HG02840 (cell line): ENCODE results near the gene IMMP2L.
A peak's percentile ranks its signal among the peaks of the same experiment; 100 is the strongest.

ENCODE experiments used
- ATAC-seq: cut with Tn5 transposase; IDR thresholded peaks from one replicate; pipeline ENCODE4 v1.9.1; 2021; ENCODE audit warnings: mild to moderate bottlenecking, moderate library complexity, moderate number of reproducible peaks; ENCODE audit not compliant: unreplicated experiment, low FRiP score

IMMP2L gene

DNA sequence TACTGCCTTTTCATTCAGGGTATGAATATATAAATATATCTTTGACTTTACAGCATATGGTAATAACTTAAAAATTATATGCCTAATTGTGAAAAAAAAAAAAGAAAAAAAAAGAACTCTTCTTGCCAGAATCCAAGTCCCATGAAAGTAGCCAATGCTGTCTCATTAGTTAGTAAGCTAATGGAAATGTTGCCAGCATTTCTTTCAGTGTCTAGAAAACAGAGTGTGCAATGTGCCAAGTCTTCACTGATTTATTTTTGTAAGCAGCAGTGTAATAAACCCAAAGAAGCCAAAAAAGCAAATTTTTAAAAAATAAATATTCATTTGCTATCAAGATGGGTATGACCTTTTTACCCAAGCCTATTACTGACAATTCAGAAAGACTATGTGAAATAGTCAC, 502.5 kb downstream of the IMMP2L start:
- ATAC-seq, result no peak

DNA sequence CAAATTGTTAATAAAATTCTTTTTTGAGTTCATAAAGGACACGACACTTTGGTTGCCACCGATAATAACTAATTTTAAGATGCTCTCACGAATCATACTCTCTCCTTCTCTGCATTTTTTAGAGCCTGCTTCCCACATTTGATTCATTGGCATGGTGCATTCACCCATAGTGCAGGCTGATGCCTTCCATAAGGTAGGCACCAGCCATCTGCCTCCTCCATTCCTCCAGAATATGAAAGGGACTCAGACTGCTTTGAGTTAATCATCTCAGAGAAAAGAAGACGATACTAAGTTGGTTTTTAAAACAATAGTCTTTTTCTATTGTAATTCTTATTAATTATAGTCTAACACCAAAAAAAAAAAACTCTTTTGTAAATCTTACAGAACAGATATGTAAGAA, 505.2 kb downstream of the IMMP2L start:
- ATAC-seq, result no peak

- no peak for ATAC-seq
These were observed 505.9 kb downstream of the IMMP2L start for GRCh38 chr7:111056371-111056770.

- no peak for ATAC-seq
These were observed 509.3 kb downstream of the IMMP2L start for GRCh38 chr7:111053035-111053434.

GRCh38 chr7:111051832-111052231, 510.5 kb downstream of the IMMP2L start:
- no peak for ATAC-seq

DNA sequence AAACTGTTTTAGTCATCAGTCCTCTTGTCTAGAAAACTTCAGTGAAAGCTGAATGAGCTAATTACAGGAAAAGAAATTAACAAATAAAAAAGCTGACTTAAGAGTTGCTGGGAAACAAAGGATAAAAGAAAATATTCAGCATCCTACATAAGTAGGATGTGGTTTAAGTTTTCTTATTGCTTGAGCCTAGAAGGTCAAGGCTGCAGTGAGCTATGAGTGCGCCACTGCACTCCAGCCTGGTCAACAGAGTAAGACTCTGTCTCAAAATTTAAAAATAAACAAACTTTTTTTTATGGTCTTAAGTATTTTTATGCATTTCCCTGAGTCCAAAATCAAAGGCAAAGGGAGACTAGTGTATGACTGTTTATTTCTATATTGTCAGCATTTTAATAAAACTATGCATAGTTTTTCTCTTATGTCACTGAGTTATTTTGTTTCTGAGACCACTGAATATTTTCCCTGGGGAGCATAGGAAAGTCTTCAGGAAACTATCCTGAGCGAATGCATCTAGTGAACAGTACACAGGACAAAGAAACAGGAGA, 511.3 kb downstream of the IMMP2L start:
- ATAC-seq, result no peak

DNA sequence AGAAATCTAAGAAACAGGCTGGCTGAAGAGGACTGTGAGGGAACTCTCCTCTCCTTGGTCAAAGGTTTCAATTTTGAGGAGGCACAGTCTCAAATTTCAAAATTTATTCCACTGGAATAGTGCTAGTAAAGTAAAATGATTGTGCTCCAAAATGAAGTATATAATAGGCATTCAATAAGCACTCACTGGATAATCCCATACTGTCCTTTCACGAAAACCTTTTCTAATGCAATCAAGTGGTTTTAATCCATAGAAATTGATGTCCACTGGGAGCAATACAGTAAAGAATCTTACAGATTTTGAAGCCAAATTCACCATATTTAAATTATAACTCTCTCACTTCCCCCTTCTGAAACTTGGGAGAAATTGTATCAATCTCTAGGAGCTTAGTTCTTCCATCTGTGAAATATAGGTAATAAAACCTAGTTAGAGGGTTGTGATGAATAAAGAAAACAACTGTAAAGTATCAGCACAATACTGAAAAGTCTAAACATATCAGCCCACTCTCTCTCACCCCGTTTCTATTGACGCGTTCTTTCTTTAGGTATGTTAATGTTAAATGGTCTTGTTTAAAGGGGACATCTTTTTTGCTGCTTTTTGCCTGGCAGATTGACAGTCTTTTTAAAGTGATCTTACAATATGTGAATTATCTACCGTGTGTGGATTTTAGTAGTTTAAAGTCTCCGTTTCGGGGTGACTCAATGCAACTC, 512.2 kb downstream of the IMMP2L start:
- no peak for ATAC-seq

- ATAC-seq, result no peak
These were observed 514.7 kb downstream of the IMMP2L start for GRCh38 chr7:111047595-111047994.

GRCh38 chr7:111045449-111045848, 516.8 kb downstream of the IMMP2L start:
- no peak for ATAC-seq

DNA sequence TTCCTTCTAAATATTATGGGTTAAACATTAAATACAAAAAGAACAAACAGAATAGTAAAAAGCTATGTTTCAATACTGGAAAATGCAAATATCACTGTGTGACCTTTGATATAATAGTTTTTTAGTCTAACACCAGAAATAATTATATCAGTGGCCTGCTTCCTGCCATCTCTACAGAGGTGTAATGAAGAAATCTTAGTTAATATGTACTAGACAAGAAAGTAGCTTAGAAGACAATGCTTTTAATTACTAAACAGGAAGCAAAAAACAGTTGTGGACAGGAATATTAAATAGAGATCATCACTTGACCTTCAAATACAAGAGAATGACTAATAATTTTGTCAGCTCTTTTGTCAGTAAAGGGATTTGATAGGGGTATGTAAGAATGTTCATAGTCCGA, 518.7 kb downstream of the IMMP2L start:
- peak; percentile 87 for ATAC-seq

DNA sequence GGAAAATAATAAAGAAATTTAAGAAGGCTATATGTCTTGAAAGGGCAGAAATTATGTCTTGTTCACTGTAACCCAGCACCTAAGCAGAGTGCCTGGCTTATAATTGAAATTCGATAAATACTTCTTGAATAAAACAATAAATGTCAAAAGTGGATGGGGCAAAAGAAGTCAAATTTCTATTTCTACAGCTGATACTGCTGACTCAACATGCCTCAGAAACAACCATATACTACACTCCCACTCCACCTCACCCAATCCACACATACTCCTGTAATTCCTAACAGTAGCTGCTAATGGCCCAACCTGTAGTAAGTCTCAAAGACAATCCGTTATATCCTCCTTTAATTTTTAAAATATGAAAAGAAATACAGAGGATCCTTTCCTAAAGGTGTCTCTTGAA, 519.5 kb downstream of the IMMP2L start:
- ATAC-seq, result no peak

- ATAC-seq, result no peak
These were observed 520.7 kb downstream of the IMMP2L start for GRCh38 chr7:111041577-111041976.

DNA sequence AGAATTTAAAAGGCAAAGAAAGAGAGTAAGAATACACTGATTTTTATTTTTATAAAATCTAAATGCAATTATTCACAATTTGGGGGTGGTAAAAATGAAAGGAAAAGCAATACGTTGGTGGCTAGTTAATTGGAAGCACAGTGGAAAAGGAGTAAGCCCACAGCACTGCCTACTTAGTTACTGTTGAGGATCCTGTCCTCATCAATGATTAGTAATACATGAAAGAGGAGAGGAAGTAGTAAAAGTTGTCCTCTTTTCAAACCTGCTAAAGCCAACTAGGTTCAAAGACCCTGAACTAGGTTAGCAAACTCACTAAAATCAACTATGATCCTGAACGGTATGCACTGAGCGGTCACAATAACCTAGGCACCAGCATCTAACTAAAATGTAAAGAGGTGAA, 524.1 kb downstream of the IMMP2L start:
- ATAC-seq, result no peak

DNA sequence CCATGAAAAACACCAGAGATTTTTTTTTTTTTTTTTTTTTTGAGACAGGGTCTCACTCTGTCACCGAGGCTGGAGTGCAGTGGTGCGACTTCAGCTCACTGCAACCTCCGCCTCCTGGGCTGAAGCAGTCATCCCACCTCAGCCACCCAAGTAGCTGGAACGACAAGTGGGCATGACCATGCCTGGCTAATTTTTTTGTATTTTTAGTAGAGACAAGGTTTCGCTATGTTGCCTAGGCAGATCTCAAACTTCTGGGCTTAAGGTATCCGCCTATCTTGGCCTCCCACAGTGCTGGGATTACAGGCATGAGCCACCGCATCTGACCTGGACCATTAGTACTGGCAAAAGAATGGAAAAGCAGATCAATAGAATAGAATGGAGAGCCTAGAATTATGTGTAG, 530.4 kb downstream of the IMMP2L start:
- no peak for ATAC-seq

GRCh38 chr7:111030336-111030735, 532.0 kb downstream of the IMMP2L start:
- no peak for ATAC-seq

DNA sequence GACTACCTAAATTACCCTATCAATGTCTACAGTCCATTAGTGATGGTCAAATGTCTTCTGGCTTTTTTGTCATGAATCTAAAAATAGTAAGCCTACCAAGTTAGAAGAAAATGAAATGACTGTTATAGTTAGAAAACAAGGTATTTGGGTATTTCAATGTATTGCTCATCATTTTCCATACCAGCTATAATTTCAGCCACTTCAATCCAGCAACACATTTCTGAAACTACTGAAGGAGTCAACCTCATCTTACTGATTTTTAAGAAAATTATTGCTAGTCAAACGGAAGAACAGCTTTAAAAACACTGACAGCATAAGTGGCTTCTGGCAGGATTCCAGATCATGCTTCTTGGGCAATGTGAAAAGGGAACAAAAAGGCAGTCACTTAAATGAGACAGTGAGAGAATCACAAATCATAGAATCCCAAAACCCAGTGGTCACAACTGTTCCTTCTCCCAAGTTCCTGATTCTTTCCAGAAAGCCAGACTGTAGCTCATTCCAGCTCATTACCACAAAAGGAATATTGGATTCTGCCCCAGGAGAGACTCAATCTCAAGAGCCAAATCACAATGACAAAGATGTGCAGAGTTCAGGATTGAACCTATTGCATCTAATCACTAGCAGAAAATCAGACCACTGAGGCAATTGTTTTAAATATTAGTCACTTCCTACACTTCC, 532.6 kb downstream of the IMMP2L start:
- no peak for ATAC-seq

DNA sequence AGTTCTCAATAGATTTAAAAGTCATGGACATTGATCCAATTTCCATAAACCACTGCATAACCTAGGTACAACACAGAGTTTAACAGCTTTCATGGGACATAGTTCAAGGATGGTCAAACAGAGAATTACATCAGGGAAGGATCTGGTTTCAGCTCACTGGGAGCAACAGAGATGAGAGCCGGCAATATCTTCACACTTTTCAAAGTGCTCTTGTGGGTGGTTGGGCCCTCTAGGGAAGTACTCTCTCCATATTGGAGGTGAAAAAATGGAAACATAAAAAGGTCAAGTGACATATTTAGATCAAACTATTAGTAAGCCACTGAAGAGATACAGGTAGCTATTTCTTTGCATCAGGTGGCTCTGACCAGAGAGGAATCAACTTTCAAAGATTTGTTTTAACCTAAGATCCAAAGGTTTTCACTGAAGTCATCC, 533.1 kb downstream of the IMMP2L start:
- no peak for ATAC-seq

DNA sequence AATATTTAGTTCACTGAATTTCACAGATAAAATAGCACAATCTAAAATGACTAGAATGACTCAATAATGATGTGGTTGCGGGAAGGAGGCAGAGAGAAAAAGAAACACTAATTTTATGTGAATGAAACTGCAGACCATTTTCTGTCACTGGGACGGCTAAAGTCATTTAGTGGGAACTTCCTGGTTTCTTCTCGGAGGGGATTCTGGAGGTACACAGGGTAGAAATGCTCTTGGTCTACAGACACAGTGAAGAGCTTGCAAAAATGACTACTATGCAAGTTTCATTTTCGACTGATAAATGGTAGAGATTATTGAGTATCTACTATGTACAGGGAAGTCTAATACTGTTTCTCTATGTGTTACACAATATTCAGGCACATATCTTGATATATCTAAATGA, 534.9 kb downstream of the IMMP2L start:
- ATAC-seq, result no peak

GRCh38 chr7:111026806-111027205, 535.5 kb downstream of the IMMP2L start:
- no peak for ATAC-seq

DNA sequence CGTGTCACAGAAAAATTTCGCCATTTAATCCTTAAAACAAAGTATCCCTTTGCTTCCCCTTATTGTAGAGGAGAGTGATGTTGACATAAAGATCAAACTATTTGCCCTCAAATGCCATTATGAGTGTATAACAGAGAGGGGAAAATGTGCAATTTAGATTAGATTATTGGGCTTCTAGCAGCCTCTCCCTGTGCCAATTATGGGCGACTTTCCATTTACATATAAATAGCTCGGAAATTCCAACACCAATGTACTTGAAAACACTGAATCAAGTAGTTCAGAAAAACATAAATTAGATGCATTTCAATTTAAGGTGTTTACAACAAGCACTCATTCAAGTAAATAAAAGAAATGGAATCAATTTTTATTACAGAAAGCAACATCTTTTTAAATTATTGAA, 535.9 kb downstream of the IMMP2L start:
- no peak for ATAC-seq

DNA sequence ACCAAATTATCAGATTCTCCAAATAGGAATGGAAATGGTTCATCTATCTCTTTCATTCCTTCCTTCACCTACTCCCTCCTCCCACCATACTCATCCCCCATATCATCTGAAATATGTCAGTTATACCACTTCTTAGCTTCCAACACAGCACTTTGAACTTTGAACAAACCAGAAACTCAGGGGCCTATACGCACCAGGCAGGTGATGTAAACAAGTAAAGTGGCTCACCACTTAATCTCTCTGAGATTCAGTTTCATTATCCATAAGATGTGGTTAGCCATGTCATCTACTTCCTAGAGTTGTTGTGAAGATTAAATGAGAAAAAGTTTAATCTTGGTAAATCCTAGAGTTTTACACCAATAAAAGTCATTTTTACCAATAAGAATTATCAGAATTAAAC, 537.3 kb downstream of the IMMP2L start:
- ATAC-seq, result no peak
